ENCODE measurements around the gene CEP41. TPM values are rescaled to one million over a fixed set of nuclear protein-coding genes. Genes with fewer than 3 reads are reported as not detected.

CEP41 gene
- total RNA-seq, 2 experiments from 2014 or later, result 27.1 to 28.7 TPM

DNA sequence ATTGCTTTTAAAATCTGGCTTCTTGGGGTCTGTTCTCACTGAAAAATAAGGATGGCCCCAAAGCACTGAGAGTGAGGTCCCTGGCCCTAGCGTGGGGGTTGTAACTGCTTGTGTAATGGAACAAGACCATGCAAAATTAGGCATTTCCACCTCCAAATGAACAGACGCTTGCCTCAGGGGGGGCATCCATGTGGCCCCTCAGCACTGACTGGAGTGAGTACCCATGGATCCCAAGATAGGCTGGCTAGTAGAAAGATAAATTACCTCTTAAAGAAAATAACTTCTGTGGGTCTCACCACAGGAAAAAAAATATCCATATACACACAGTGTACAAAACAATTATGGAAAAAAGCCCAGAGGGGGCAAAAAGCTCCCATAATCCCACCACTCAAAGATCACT, 75.7 kb downstream of the CEP41 start:
- Mint-ChIP-seq H3K4me3 (no peak overlapping the region), H3K4me1 (peaks cover 33% of the 10 kb centered on the region), H3K9me3 (peaks cover 8% of the 10 kb centered on the region), H3K27ac (no peak overlapping the region), H3K27me3 (no peaks in the 10 kb centered on the region), H3K36me3 (peaks cover 6% of the 10 kb centered on the region)
- ATAC-seq (ENCODE audit: low read depth) (no peak), DNase-seq (no peak)
- POLR2A ChIA-PET, result no interaction called here

DNA sequence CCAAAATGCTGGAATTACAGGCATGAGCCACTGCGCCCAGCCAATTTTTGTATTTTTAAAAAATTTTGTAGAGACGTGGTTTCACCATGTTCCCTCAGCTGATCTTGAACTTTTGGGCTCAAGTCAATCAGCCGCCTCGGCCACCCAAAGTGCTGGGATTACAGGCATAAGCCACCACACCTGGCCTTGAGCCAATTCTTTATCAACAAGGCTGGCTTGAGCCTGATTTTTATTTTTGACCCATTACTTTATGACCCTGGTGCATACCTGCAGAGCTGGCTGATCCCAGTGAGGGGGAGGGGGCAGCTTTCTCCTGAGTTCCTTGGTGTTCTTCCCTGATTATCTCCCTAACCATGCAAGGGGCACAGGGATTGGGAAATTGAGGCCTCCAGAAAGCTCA, 76.4 kb downstream of the CEP41 start:
- Mint-ChIP-seq H3K4me3 (no peak overlapping the region), H3K9me3 (peaks cover 12% of the 10 kb centered on the region), H3K4me1 (peaks cover 27% of the 10 kb centered on the region), H3K27ac (no peak overlapping the region), H3K27me3 (no peaks in the 10 kb centered on the region), H3K36me3 (peaks cover 6% of the 10 kb centered on the region)
- POLR2A ChIA-PET, result no interaction called here
- no peak for ATAC-seq (ENCODE audit: low read depth)
- DNase-seq, result no peak

DNA sequence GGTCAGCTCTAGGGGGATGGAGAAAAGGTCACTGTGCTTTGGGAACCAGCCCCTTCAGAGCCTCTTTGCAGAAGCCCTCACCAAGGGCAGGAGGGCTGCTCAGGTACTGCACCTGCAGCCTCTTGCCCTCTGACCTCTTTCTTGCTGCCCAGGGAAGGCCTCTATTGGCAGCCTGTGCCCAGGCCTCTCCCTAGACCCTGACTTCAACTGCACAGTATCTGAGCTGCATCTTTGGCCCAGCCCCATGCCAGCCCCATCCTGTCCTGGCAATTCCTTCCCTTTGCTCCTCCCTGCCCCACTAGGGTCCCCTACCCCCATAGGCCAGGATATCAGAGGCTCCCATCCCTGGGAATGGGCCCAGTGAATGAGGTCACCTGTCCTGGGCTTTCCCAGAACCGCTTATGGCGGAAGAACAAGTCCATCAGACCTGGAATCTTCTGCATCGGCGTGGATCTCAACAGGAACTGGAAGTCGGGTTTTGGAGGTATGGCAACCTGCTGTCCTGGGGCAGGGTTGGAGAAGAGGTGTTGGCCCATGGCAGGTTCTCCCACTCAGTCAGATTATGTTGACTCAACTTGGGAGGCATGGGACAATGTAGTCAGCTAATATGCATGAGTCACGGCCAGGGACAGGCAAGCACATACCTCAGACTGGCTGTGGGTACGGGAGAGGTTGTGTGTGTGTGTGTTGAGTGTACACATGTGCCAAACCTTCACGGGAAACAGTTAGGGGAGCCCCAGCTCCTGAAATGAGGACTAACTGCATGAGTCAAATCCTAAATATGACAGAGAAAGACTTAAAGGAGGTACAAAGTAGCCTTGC, 77.6 kb downstream of the CEP41 start:
- POLR2A ChIA-PET, result no interaction called here
- Mint-ChIP-seq H3K4me1 (peaks cover 16% of the 10 kb centered on the region), H3K27me3 (no peaks in the 10 kb centered on the region), H3K27ac (no peak overlapping the region), H3K4me3 (no peak overlapping the region), H3K36me3 (peaks cover 6% of the 10 kb centered on the region), H3K9me3 (peaks cover 18% of the 10 kb centered on the region)
- ATAC-seq (ENCODE audit: low read depth), result no peak
- no peak for DNase-seq

DNA sequence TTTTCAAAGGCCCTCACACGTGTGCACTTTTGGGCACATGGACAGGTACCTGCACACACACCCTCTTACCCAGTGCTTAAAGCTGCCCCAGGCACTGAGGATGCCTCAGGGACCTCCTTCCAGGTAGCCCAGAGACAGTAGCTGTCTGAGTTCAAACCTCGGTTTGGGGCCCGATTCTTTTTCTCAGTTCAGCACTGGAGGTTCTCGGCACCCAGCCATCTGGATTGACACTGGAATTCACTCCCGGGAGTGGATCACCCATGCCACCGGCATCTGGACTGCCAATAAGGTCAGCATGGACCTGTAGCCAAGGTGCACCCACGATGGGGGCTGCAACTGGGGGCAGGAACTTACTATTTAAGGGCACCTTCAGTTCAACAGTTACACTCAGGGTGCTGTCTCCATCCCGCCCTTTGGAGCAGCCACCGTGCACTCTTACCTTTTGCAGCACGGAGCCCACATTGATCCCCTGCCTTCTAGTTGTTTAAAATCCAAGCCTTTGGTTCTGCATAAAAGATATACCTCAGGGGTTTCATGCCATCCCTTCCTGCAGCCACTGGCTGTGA, 78.5 kb downstream of the CEP41 start:
- no peaks in the 10 kb centered on the region for H3K27me3 Mint-ChIP-seq
- H3K27ac Mint-ChIP-seq, result no peak overlapping the region
- peaks cover 12% of the 10 kb centered on the region for H3K4me1 Mint-ChIP-seq
- H3K36me3 Mint-ChIP-seq, result peaks cover 6% of the 10 kb centered on the region
- POLR2A ChIA-PET, result no interaction called here
- H3K4me3 Mint-ChIP-seq, result no peak overlapping the region
- DNase-seq (no peak), ATAC-seq (ENCODE audit: low read depth) (no peak)
- peaks cover 18% of the 10 kb centered on the region for H3K9me3 Mint-ChIP-seq

DNA sequence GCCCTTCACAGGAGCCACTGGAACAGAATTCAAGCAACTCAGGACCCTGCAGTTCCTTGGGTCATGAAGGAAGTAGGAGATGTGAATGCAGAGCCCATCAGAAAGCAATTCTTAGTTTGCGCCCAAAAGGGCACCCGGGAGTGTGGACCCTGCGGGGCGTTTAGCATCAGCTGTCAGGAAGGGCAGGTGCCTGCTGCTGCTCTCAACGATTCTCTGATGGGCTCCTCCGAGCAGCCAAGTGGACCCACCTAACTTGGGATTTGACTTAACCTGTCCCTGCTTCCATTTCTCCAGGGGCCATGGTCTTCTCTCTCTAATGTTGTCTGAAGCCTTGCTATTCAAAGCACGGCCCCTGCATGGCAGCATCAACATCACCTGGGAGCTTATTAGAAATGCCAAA, 79.1 kb downstream of the CEP41 start:
- POLR2A ChIA-PET, result no interaction called here
- H3K4me1 Mint-ChIP-seq, result peaks cover 7% of the 10 kb centered on the region
- peaks cover 3% of the 10 kb centered on the region for H3K36me3 Mint-ChIP-seq
- DNase-seq, result no peak
- no peak overlapping the region for H3K27ac Mint-ChIP-seq
- H3K9me3 Mint-ChIP-seq, result peaks cover 18% of the 10 kb centered on the region
- no peak overlapping the region for H3K4me3 Mint-ChIP-seq
- no peaks in the 10 kb centered on the region for H3K27me3 Mint-ChIP-seq
- no peak for ATAC-seq (ENCODE audit: low read depth)

DNA sequence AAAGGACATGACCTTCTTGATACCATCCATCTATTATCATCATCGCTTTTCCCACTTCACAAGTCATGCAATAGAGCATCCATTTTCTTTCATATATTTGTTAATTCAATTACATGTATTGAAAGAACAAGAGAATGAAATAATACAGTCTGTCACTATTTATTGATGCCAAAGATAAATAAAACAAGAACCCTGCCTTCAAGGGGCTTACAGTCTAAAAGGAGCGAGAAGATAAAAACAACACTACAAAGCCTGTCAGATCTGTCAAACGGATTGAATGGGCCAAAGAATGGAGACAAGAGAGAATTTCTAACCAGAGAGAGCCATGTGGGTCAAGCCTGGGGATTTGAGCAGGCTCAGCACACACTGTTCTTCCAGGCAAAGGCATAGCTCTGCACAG, 80.3 kb downstream of the CEP41 start:
- Mint-ChIP-seq H3K27ac (no peak overlapping the region), H3K9me3 (peaks cover 18% of the 10 kb centered on the region), H3K36me3 (peaks cover 3% of the 10 kb centered on the region), H3K27me3 (no peaks in the 10 kb centered on the region), H3K4me1 (peaks cover 2% of the 10 kb centered on the region), H3K4me3 (no peak overlapping the region)
- ATAC-seq (ENCODE audit: low read depth), result no peak
- POLR2A ChIA-PET, result no interaction called here
- DNase-seq, result no peak

DNA sequence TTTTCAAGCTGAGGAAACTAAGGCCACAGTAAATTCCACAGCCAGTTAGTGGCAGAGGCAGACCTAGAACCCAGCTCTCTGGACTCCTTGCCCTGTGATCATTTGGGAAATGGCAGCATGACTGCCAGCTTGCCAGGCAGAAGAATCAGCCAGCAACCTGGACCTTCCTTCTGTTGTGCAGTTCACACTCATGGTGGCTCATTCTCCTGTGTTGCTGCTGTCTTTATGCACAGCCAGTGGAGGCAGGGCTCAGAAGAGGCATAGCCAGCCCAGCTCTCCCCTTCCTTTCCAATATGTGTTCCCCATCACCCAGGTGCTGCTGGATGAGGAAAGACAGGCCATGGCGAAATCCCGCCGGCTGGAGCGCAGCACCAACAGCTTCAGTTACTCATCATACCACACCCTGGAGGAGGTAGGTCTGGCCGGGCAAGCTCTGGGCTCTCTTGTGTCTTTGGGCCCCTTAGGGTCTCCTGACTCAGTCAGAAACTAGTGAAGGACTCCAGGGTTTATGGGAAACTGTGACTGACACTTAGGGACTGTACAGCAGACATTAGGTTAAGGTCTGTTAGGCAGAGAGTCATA, 81.4 kb downstream of the CEP41 start:
- peaks cover 3% of the 10 kb centered on the region for H3K36me3 Mint-ChIP-seq
- POLR2A ChIA-PET, result no interaction called here
- no peak for ATAC-seq (ENCODE audit: low read depth)
- no peak overlapping the region for H3K27ac Mint-ChIP-seq
- no peak overlapping the region for H3K4me3 Mint-ChIP-seq
- H3K27me3 Mint-ChIP-seq, result no peaks in the 10 kb centered on the region
- no peaks in the 10 kb centered on the region for H3K4me1 Mint-ChIP-seq
- no peak for DNase-seq
- H3K9me3 Mint-ChIP-seq, result peaks cover 18% of the 10 kb centered on the region

DNA sequence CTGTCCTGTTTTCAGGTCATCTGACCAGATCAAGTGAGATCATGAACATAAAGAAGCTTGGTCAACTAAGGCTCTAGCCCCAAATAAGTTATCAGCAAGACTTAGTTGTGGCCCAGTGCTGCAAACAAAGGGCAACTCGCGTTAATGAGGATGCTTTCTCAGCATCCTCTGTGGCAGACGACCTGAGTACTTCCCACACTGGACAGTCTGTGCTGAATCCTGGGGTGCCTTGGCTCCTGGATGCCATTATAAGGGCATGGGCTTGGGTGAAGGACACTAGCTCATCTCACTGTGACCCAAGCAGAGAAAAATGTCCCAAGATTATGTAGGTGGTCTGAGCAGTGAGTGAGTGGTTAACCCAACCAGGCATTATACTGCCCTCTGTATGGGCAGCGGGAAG, 82.3 kb downstream of the CEP41 start:
- DNase-seq (no peak), ATAC-seq (ENCODE audit: low read depth) (no peak)
- peaks cover 18% of the 10 kb centered on the region for H3K9me3 Mint-ChIP-seq

DNA sequence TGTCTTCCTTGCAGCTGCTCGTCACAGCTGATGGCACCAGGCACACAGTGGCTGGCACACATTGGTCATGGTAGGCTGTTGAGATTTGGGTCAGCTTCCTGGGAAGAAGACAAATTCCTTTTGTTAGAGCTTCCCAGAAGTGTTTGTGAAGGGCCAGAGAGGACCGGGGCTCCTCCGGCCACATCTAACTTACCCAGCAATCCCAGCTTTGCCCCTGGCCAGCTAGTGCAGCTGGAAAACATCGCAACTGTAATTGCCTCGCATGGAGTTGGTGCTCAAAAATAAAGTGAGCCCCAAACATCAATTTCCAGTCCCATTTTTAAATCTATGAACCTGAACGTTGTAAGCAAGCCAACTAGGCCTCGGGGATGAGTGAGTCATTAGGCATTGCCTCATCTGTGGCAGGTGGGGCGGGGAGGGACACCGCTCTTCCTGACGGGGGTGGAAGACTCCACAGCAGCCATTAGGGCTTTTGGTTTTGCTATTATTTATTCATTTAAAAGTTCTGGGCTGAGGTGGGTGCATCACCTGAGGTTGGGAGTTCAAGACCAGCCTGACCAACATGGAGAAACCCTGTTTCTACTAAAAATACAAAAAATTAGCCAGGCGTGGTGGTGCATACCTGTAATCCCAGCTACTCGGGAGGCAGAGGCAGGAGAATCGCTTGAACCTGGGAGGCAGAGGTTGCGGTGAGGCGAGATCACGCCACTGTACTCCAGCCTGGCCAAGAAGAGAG, 83.8 kb downstream of the CEP41 start:
- DNase-seq, result no peak
- H3K9me3 Mint-ChIP-seq, result peaks cover 18% of the 10 kb centered on the region
- H3K27ac Mint-ChIP-seq, result no peak overlapping the region
- POLR2A ChIA-PET, result no interaction called here
- ATAC-seq (ENCODE audit: low read depth), result no peak
- peaks cover 3% of the 10 kb centered on the region for H3K36me3 Mint-ChIP-seq
- no peaks in the 10 kb centered on the region for H3K4me1 Mint-ChIP-seq
- no peaks in the 10 kb centered on the region for H3K27me3 Mint-ChIP-seq
- H3K4me3 Mint-ChIP-seq, result no peak overlapping the region

More for the DNA sequence above, 82.3 kb downstream of the CEP41 start:
- Mint-ChIP-seq H3K4me1 (no peaks in the 10 kb centered on the region), H3K27ac (no peak overlapping the region), H3K4me3 (no peak overlapping the region), H3K27me3 (no peaks in the 10 kb centered on the region), H3K36me3 (peaks cover 3% of the 10 kb centered on the region)
- POLR2A ChIA-PET, result no interaction called here

DNA sequence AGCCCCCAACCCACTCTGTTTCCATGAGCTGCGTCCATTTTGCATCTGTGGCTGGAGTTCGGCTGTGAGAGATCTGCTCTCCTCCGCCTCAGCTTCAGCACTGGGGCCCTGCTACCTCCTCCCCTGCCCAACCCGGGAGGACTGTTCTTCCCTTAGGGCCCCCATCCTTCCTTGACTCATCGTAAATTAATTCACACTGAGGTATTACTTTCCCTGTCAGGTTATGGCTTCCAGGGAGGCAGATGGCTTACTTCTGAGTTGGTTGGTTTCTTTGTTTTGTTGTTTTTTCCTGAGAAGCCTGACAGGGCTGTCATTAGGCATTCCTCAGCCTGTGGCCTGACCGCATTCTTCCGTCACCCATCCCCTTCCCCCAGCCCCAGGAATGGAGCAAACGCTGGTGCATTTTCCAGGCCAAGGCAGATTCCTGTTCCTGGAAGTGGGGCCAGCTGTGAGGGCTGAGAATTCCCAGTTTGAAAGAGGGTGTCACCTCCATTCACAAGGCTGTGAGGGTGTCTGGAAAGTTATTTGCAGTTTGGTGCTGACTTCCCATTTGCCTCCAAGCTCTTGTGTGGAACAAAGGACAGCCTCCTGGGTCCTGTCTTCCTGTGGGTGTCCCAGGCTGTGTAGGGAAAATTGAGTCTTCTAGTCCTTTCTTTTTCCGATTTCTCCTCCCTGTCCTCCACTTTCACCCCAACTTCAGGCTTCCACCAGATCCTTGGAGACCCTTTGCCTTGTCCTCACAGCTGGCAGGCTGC, 84.5 kb downstream of the CEP41 start:
- POLR2A ChIA-PET, result no interaction called here
- Mint-ChIP-seq H3K27me3 (no peaks in the 10 kb centered on the region), H3K4me3 (no peak overlapping the region), H3K36me3 (peaks cover 3% of the 10 kb centered on the region), H3K9me3 (peaks cover 18% of the 10 kb centered on the region), H3K4me1 (peaks cover 3% of the 10 kb centered on the region), H3K27ac (no peak overlapping the region)
- ATAC-seq (ENCODE audit: low read depth) (no peak), DNase-seq (no peak)

DNA sequence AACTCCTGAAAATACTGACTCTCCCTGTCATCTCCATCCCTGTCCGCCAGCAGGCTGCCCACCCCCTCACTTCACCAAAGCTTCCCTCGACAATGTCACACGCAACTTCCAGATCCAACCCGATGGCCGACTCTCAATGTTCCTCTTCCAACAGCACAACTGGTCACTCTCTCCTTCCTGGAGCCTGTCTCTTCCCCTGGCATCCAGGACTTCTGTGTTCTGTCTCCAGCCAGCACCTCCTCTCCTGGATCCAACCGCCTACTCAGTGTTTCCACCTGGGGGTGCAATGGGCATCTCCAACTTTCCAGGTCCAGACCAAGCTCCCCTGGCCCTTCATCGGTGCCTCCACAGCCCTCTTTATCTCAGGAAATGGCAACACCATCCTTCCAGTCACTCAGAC, 87.6 kb downstream of the CEP41 start:
- DNase-seq, result no peak
- POLR2A ChIA-PET, result no interaction called here
- H3K9me3 Mint-ChIP-seq, result peaks cover under 1% of the 10 kb centered on the region
- H3K36me3 Mint-ChIP-seq, result no peaks in the 10 kb centered on the region
- H3K27me3 Mint-ChIP-seq, result no peaks in the 10 kb centered on the region
- no peak overlapping the region for H3K27ac Mint-ChIP-seq
- no peak overlapping the region for H3K4me3 Mint-ChIP-seq
- no peak for ATAC-seq (ENCODE audit: low read depth)
- H3K4me1 Mint-ChIP-seq, result peaks cover 6% of the 10 kb centered on the region

DNA sequence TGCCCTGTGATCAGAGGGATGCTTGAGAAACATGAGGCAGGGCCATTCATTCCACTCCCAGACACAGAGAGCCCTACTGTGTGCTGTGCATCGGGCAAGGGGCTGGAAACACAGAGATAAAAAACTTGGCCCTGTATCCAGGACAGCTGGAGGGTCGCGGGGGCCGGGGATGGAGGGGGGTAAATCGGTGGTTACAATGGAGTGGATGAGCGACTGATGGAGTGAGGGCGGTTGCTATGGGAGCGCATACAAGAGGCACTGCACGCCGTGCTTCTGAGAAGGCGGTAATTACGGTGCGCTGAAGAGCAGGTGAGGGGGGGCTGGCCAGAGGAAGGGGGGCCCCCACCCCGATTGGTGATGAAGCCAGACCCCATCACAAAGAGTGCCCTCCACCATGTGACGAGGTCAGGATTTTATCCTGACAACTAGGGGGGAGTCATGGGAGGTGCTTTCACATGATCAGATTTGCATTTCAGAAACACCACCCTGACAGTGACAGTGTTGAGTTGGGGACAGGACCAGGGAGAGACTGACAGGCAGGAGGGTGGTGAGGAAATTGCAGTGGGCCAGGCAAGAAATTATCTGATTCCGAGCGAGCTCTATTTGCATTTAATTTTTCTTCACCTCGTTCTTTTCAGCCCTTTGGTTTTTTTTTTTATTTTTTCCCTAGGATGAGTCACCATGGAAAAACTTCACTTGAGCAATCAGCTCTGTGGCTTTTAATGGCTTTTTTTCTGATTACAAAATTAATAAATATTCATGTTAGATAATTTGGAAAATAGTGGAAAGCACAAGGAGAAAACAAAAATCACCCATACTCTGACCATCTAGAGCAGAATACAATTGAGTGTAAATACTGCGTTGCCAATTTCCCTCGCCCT, 88.4 kb downstream of the CEP41 start:
- ATAC-seq (ENCODE audit: low read depth) (no peak), DNase-seq (no peak)
- POLR2A ChIA-PET, result no interaction called here
- Mint-ChIP-seq H3K27ac (no peak overlapping the region), H3K4me1 (peaks cover 6% of the 10 kb centered on the region), H3K27me3 (no peaks in the 10 kb centered on the region), H3K36me3 (no peaks in the 10 kb centered on the region), H3K9me3 (no peaks in the 10 kb centered on the region), H3K4me3 (no peak overlapping the region)

DNA sequence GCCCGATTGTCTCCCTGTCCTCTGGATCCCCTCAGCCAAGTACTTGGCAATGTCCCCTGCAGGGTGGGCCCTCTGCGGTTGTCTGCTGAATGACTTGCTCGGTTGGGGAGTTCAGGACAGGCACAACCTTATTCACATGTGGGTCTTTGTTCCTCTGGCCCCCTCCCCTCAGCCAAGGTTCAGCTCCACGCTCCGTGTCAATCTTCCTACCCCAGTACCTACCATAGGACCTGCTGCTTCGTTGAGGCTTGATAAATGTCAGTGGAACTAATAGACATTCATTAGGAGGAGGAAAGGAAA, 89.1 kb downstream of the CEP41 start:
- DNase-seq, result no peak
- peaks cover 6% of the 10 kb centered on the region for H3K4me1 Mint-ChIP-seq
- ATAC-seq (ENCODE audit: low read depth), result no peak
- H3K27me3 Mint-ChIP-seq, result no peaks in the 10 kb centered on the region
- no peaks in the 10 kb centered on the region for H3K9me3 Mint-ChIP-seq
- POLR2A ChIA-PET, result no interaction called here
- no peaks in the 10 kb centered on the region for H3K36me3 Mint-ChIP-seq
- H3K4me3 Mint-ChIP-seq, result no peak overlapping the region
- H3K27ac Mint-ChIP-seq, result no peak overlapping the region

Measured in activated naive CD8-positive, alpha-beta T cell treated with anti-CD3 and anti-CD28 coated beads, Interleukin-2, amount 10 ng/mL, durations not matched to agents 7 days and 5 days (primary cell).